ENCODE measurements around the gene HDGFL1.

Gene HDGFL1

DNA sequence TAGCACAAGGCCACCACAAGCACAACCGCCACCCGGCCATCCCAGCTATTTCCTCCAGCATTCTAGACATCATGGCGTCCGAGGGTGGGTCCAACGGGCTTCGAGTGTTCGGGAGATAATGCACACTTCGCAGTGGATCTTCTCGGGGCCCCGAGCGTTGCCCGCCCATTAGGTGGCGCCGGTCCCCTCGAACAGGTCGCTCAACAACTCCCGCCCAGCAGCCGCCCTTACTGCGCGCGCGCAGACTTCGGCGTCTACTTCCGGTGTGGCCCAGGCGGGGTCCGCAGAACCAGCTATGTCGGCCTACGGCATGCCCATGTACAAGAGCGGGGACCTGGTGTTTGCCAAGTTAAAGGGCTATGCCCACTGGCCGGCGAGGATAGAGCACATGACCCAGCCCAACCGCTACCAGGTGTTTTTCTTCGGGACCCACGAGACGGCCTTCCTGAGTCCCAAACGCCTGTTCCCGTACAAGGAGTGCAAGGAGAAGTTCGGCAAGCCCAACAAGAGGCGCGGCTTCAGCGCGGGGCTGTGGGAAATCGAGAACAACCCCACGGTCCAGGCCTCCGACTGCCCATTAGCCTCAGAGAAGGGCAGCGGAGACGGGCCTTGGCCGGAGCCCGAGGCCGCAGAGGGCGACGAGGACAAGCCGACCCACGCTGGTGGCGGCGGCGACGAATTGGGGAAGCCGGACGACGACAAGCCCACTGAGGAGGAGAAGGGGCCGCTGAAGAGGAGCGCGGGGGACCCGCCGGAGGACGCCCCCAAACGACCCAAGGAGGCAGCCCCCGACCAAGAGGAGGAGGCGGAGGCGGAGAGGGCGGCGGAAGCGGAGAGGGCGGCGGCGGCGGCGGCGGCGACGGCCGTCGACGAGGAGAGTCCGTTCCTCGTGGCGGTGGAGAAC is at the start of gene HDGFL1:
HDGFL1 (plus strand) TSS at position 286 of the 904 bp plus-strand sequence; CDS start at position 296, 10 bp downstream.
- DNase-seq: no peak

- no peak for DNase-seq
These were observed 48.3 kb upstream of the HDGFL1 start for GRCh38 chr6:22521035-22521434.

- DNase-seq: no peak
These were observed 42.6 kb upstream of the HDGFL1 start for GRCh38 chr6:22526736-22527135.

DNA sequence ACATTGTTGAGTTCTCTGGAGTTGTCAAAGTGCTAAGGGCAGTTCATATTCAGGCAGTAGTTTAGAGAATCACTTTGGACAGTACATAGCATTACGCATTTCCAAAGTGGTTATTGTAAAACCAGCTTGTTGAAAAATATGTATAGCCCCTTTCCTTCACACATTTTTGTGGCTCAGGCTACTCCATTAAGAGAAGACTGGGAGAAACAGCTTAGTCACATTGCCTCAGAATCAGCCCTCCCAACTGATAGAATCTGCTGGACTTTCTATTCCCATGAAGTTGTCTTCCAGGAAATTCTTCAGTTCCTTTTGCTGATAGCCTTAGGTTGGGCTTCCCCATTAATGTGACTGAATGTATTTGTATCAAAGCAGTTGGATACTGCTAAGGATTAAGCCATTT is 39.5 kb upstream of the HDGFL1 start:
- DNase-seq: no peak

DNA sequence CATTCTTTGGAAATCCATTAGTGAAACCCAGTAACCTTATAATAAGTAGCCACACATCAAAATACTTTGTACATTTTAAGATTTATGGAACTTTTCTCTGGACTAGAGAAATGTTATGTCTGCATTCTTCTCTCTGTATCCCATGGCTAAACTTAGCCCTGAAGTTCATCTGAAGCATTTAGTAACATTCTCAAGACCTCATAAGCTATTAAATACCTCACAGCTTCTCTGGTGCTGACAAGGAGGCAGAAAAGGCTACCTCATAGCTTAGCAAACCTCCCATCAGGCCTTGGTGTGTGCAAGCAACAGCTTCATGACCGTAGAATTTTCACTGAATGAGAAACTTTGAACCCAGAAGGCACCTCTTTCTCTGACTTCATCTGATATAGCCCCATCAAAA is 38.9 kb upstream of the HDGFL1 start:
- DNase-seq: no peak

GRCh38 chr6:22536122-22536521 is 33.2 kb upstream of the HDGFL1 start:
- no peak for DNase-seq

GRCh38 chr6:22544476-22544875 is 24.9 kb upstream of the HDGFL1 start:
- DNase-seq: no peak

- no peak for DNase-seq
These were observed 24.3 kb upstream of the HDGFL1 start for GRCh38 chr6:22545051-22545450.

GRCh38 chr6:22546236-22546635 is 23.1 kb upstream of the HDGFL1 start:
- DNase-seq: no peak

- no peak for DNase-seq
These were observed 18.2 kb upstream of the HDGFL1 start for GRCh38 chr6:22550971-22551670.

GRCh38 chr6:22556266-22556665 is 13.1 kb upstream of the HDGFL1 start:
- DNase-seq: no peak

DNA sequence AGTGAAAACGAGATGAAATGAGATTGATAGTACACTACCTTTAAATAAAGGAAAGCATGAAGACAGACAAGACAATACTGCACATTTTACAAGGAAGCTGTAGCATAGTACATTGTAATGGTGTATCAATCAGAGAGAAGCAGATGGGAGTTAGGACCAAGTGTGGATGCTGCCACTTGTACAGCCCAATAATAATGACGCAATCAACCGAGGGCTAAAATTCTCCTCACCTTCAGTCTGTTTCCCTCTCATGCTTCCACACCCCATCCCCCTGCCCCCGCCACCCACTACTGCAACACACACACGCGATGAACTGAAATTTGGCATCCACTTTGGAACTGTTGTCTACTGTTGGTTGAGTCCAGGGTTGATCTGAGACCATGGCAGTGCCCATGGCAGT is 12.4 kb upstream of the HDGFL1 start:
- DNase-seq: no peak

- no peak for DNase-seq
These were observed 11.0 kb upstream of the HDGFL1 start for GRCh38 chr6:22558288-22558882.

DNA sequence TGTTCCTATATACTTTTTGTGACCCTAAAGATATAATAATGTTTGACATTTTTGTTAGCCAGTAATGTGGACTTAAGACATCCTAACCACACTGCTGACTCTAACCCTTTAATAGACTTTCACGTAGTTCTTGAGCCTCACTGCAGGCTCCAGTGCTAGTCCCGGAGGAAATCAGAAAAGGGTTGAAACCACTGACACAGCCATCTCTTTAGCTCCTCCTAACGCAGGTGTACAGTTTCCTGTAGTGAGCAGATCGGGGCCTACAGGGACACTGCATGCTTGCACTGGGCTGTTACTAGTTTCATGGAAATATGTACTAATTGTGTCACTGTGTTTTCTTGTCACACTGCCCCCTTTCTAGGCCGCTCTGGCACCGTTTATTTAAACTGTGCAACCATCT is 512 bp upstream of the HDGFL1 start:
- no peak for DNase-seq

DNA sequence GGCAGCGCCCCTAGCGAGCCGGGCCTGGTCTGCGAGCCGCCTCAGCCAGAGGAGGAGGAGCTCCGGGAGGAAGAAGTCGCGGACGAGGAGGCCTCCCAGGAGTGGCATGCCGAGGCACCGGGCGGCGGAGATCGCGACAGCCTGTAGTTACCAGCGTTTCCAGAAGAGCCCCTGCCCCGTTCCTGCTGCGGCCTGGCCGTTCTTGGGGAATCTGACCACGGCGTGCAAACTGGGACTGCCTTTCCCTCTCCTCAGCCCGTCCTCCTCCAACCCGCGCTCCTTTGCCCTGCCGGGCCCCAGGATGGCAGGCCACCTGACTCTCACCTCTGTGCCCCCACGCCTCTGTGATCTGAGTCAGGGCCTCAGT is 802 bp downstream of the HDGFL1 start:
- no peak for DNase-seq

DNA sequence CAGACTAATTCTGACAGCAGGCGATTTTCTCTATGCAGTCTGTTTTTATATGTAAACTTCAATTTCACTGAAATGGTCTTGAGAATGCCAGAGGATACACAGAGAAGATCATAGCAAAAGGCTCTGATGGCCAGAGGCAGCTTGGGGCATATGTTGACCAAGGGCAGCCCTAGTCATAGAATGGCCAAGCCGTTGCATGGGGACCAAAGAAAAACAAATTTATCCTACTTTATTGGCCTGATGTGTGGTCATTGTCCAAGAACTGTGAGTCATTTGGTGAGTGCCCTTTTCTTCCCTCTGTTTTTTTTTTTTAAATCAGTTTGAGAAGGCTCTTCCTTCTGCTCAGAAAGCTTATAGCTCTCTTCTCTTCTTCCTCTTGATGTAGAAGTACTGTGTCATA is 5.8 kb downstream of the HDGFL1 start:
- no peak for DNase-seq

DNA sequence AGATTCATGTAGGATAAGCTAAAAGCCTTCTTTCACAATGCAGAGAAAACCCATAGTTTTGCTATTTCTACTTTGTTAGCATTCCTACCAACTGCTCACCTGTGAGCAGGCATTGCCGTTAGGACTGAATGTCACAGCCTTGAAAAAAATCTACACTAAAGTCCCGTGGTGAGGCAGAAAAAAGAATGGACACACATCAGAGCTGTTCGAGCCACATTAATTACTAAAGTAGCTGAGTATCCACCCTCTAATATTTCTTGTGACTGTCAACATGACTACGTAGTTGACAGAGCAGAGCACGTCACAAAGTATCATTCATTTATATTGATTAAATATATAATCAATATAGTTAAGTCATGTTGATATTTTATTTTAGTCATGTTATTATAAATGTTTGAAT is 10.1 kb downstream of the HDGFL1 start:
- DNase-seq: no peak

DNA sequence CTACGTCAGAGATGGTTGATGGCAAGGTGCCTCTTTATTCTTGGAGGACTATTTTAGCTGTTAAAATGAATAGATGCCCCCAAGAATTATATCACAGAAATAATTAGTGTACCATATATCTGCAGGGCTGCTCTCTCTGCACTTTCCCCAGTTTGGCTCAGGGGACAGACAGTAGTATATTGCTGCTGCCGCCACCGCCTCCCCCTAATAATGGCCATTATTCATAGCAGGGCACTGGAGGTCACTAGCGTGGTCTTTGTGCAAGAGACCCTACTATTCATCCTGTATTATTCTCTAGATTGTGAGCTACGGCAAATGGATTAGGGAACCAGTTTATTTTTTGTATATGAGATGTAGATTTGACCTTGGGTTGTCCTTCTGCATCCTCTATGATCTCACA is 11.0 kb downstream of the HDGFL1 start:
- DNase-seq: no peak

- no peak for DNase-seq
These were observed 13.2 kb downstream of the HDGFL1 start for GRCh38 chr6:22582417-22583205.

- DNase-seq: no peak
These were observed 13.9 kb downstream of the HDGFL1 start for GRCh38 chr6:22583230-22583629.

DNA sequence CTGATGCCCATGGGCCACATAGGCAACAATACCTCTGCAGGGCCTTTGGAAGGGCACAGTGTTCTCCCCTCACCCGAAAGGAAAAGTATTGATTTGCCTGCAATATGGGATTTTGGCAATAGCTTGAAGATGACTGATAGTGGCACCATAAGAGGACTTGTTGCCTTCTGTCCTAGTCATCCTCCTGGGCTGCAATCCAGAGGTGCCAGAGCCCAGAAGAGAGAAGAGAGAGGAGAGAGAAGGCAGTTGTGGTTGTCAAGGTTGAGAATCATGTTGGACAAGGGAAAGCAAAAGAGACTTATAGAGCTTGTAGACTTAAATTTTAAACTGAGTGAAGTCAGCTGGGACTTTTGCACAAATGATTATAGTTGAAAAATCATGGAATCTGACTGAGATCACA is 14.6 kb downstream of the HDGFL1 start:
- no peak for DNase-seq

DNA sequence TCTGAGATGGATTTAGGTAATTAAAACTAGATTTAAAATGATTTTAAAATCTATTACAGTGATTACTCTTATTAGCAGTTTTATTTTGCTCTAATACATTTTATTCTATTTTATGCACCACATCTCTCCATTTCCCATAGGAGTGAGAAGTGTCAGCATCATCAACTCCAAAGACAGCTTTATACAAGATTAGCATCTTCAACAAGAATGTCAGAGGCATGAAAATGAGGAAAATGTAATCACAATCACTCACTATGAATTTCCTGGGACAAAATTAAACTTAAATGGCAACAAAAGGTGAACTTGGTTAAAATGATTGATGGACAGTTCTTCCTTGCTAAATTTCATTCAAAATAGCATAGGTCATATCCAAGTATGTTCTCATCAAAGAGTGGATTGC is 19.8 kb downstream of the HDGFL1 start:
- no peak for DNase-seq

- no peak for DNase-seq
These were observed 21.1 kb downstream of the HDGFL1 start for GRCh38 chr6:22590423-22590822.

All from NCI-H2107 (cell line).